Mesenchymal stem cell (in vitro differentiated cells and primary cell): Measurements from ENCODE around the gene MRPS12.

Experiments used
- DNase-seq: peaks from one replicate; pipeline ENCODE4 v3.0.0-alpha.2; 2013
- H2AFZ ChIP-seq: one replicate; pipeline ENCODE4 v1.6.1; 2013; ENCODE audit warnings: low read depth, mild to moderate bottlenecking, control low read depth, inconsistent platforms, low read length, moderate library complexity
- H2AK5ac ChIP-seq: 2 replicates; pipeline ENCODE4 v1.6.1; 2013; ENCODE audit warnings: low read length, moderate library complexity, mild to moderate bottlenecking, inconsistent platforms; ENCODE audit not compliant: severe bottlenecking
- H2BK120ac ChIP-seq: one replicate; pipeline ENCODE4 v1.6.1; 2013; ENCODE audit warnings: low read depth, mild to moderate bottlenecking, inconsistent platforms, low read length, moderate library complexity
- H2BK12ac ChIP-seq, 2 experiments: one replicate each; pipeline ENCODE4 v1.6.1; 2013; ENCODE audit warnings: inconsistent platforms in 2 of 2, low read length in 2 of 2, mild to moderate bottlenecking in 2 of 2, moderate library complexity in 2 of 2, control low read depth in 1 of 2
- H2BK15ac ChIP-seq: one replicate; pipeline ENCODE4 v1.6.1; 2013; ENCODE audit warnings: mild to moderate bottlenecking, low read depth, inconsistent platforms; ENCODE audit not compliant: poor library complexity, severe bottlenecking
- H2BK5ac ChIP-seq: 2 replicates; pipeline ENCODE4 v1.6.1; 2013; ENCODE audit warnings: low read depth, mild to moderate bottlenecking, low read length, control low read depth, inconsistent platforms; ENCODE audit not compliant: poor library complexity, severe bottlenecking
- H3K14ac ChIP-seq, 2 experiments: one replicate each; pipeline ENCODE4 v1.6.1; 2013; ENCODE audit warnings: inconsistent platforms in 2 of 2, low read length in 2 of 2, control low read depth in 1 of 2, mild to moderate bottlenecking in 1 of 2, moderate library complexity in 1 of 2
- H3K18ac ChIP-seq, 2 experiments: one replicate each; pipeline ENCODE4 v1.6.1; 2013; ENCODE audit warnings: inconsistent platforms in 2 of 2, low read length in 2 of 2, control low read depth in 1 of 2, low read depth in 1 of 2, mild to moderate bottlenecking in 1 of 2
- H3K23ac ChIP-seq, 2 experiments: one replicate each; pipeline ENCODE4 v1.6.1; 2013; ENCODE audit warnings: inconsistent platforms in 2 of 2, low read length in 2 of 2, mild to moderate bottlenecking in 2 of 2, moderate library complexity in 2 of 2, control low read depth in 1 of 2
- H3K27ac ChIP-seq: 2 replicates; pipeline ENCODE4 v1.5.1; 2013; ENCODE audit warnings: mild to moderate bottlenecking, moderate library complexity, low read length, control low read depth, inconsistent platforms; ENCODE audit not compliant: poor library complexity, severe bottlenecking
- H3K27me3 ChIP-seq, 2 experiments: 2 replicates each; pipeline versions ENCODE4 v1.6.1 to v1.7.0; 2013; ENCODE audit warnings: low read length in 2 of 2, mild to moderate bottlenecking in 2 of 2, moderate library complexity in 2 of 2, control low read depth in 1 of 2, inconsistent platforms in 1 of 2; ENCODE audit not compliant: control insufficient read depth in 1 of 2, insufficient read depth in 1 of 2
- H3K36me3 ChIP-seq, 2 experiments: 2 replicates each; pipeline versions ENCODE4 v1.6.1 to v1.7.0; 2013; ENCODE audit warnings: low read length in 2 of 2, control low read depth in 1 of 2, inconsistent platforms in 1 of 2, low read depth in 1 of 2, mild to moderate bottlenecking in 1 of 2; ENCODE audit not compliant: insufficient read depth in 2 of 2, control insufficient read depth in 1 of 2
- H3K4ac ChIP-seq, 2 experiments: one replicate each; pipeline ENCODE4 v1.6.1; 2013; ENCODE audit warnings: inconsistent platforms in 2 of 2, low read length in 2 of 2, mild to moderate bottlenecking in 2 of 2, moderate library complexity in 2 of 2, control low read depth in 1 of 2, low read depth in 1 of 2
- H3K4me1 ChIP-seq: 2 replicates; pipeline ENCODE4 v1.6.1; 2013; ENCODE audit warnings: low read depth, low read length, control low read depth; ENCODE audit not compliant: control insufficient read depth, insufficient read depth
- H3K4me2 ChIP-seq: 2 replicates; pipeline ENCODE4 v1.6.1; 2013; ENCODE audit warnings: low read length, mild to moderate bottlenecking, inconsistent platforms; ENCODE audit not compliant: poor library complexity, severe bottlenecking
- H3K4me3 ChIP-seq, 2 experiments: 2 replicates each; pipeline versions ENCODE4 v1.5.1 to v1.7.0; 2013; ENCODE audit warnings: low read length in 2 of 2, mild to moderate bottlenecking in 2 of 2, control low read depth in 1 of 2, low read depth in 1 of 2; ENCODE audit not compliant: insufficient read depth in 1 of 2
- H3K79me1 ChIP-seq: replicated peaks from 2 replicates; pipeline ENCODE4 v1.6.1; 2013; ENCODE audit warnings: mild to moderate bottlenecking, control low read depth, low read length, inconsistent platforms; ENCODE audit not compliant: poor library complexity, severe bottlenecking
- H3K9ac ChIP-seq: 2 replicates; pipeline ENCODE4 v1.7.0; 2013; ENCODE audit warnings: mild to moderate bottlenecking, low read length, moderate library complexity
- H3K9me3 ChIP-seq: 2 replicates; pipeline ENCODE4 v1.7.0; 2013; ENCODE audit warnings: mild to moderate bottlenecking, low read length; ENCODE audit not compliant: control insufficient read depth
- H4K8ac ChIP-seq: one replicate; pipeline ENCODE4 v1.6.1; 2013; ENCODE audit warnings: inconsistent platforms, mild to moderate bottlenecking, low read length, moderate library complexity
- H4K91ac ChIP-seq: one replicate; pipeline ENCODE4 v1.6.1; 2013; ENCODE audit warnings: mild to moderate bottlenecking, low read length, inconsistent platforms
- WGBS: methylation state at CpG from one replicate; pipeline ENCODE4 v1.1.7; 2013; ENCODE audit warnings: mixed read lengths; 5-methylcytosine and 5-hydroxymethylcytosine counted together

The MRPS12 gene

DNA sequence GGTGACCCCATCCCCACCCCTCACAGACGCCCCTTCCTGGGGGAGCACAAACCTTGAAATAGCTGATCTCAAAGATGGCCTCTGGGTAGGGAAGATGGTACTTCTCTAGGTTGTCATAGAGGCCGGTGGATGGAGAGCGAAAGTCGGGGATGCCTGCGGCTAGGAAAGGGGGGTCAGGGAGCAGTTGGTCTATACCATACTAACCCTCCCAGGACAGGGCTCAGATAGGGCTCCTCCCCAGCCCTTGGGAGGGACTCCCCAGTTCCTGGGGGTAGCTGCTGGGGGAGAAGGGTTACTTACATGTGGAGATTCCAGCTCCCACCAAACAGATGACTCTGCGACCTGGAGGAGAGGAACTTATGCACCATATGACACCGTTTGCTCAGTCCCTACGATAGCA lies 40.9 kb upstream of the MRPS12 start:
- Histone ChIP-seq H4K91ac (no peak overlapping the region), H3K4ac (no peak overlapping the region), H2AK5ac (no peak overlapping the region), H3K18ac (no peak overlapping the region), H2BK5ac (no peak overlapping the region), H3K9ac (no peak overlapping the region), H2BK15ac (no peak overlapping the region), H2AFZ (no peak overlapping the region), H3K23ac (no peak overlapping the region), H2BK120ac (no peak overlapping the region), H3K4me2 (no peak overlapping the region), H3K14ac (no peak overlapping the region), H3K27ac (no peak overlapping the region), H3K4me3 (no peak overlapping the region), H3K79me1 (peaks cover 5% of the 10 kb centered on the region), H4K8ac (no peak overlapping the region), H3K27me3 (no peaks in the 10 kb centered on the region), H3K4me1 (peaks cover 2% of the 10 kb centered on the region), H3K36me3 (peaks cover 41 to 53% of the 10 kb centered on the region in 2 experiments), H3K9me3 (no peaks in the 10 kb centered on the region), H2BK12ac (no peak overlapping the region)
- DNase-seq: no peak
- WGBS: 86% methylated on average over 3 of the region's 8 CpGs

DNA sequence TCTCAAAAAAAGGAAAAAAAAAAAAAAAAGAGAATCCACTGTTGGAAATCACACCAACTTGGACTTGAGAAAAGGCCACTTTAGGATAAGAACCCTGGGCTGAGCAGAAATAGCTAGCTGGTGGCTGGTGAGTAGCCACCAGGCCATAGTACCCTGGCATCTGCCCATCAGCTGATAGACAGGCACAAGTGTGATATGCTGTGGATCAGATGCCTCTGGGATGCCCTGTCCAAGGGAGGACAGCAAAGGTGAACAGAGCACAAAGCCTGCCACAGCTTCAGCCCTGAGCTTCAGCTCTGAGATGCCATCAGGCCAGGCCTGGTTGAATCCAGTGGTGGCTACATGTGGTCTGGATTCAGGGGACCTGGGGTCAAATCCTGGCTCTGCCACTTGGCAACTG lies 40.1 kb upstream of the MRPS12 start:
- no peaks in the 10 kb centered on the region for H3K27me3 ChIP-seq
- H4K8ac ChIP-seq: no peak overlapping the region
- H3K4me3 ChIP-seq: no peak overlapping the region
- H3K4me2 ChIP-seq: no peak overlapping the region
- no peak for DNase-seq
- peaks cover 41 to 57% of the 10 kb centered on the region in 2 experiments for H3K36me3 ChIP-seq
- no peak overlapping the region for H4K91ac ChIP-seq
- no peak overlapping the region for H2BK5ac ChIP-seq
- H3K18ac ChIP-seq: no peak overlapping the region
- H3K9ac ChIP-seq: no peak overlapping the region
- no peak overlapping the region for H2BK120ac ChIP-seq
- no peak overlapping the region for H2AFZ ChIP-seq
- H3K23ac ChIP-seq: no peak overlapping the region
- H3K27ac ChIP-seq: no peak overlapping the region
- H3K4ac ChIP-seq: no peak overlapping the region
- H2BK15ac ChIP-seq: no peak overlapping the region
- no peak overlapping the region for H2AK5ac ChIP-seq
- no peak overlapping the region for H2BK12ac ChIP-seq
- peaks cover 12% of the 10 kb centered on the region for H3K79me1 ChIP-seq
- no peaks in the 10 kb centered on the region for H3K9me3 ChIP-seq
- no peak overlapping the region for H3K14ac ChIP-seq
- H3K4me1 ChIP-seq: peaks cover 2% of the 10 kb centered on the region

- no peak overlapping the region for H2AK5ac ChIP-seq
- no peaks in the 10 kb centered on the region for H3K9me3 ChIP-seq
- H3K27ac ChIP-seq: no peak overlapping the region
- DNase-seq: no peak
- no peak overlapping the region for H4K91ac ChIP-seq
- no peak overlapping the region for H3K4me2 ChIP-seq
- WGBS: 91% methylated on average over 6 of the region's 6 CpGs
- no peak overlapping the region for H3K14ac ChIP-seq
- H3K27me3 ChIP-seq: no peaks in the 10 kb centered on the region
- H3K4me1 ChIP-seq: no peaks in the 10 kb centered on the region
- H3K18ac ChIP-seq: no peak overlapping the region
- no peak overlapping the region for H2BK12ac ChIP-seq
- H3K23ac ChIP-seq: no peak overlapping the region
- no peak overlapping the region for H4K8ac ChIP-seq
- no peak overlapping the region for H2AFZ ChIP-seq
- no peak overlapping the region for H2BK120ac ChIP-seq
- peaks cover 41 to 60% of the 10 kb centered on the region in 2 experiments for H3K36me3 ChIP-seq
- H3K4me3 ChIP-seq: no peak overlapping the region
- H2BK5ac ChIP-seq: no peak overlapping the region
- H3K4ac ChIP-seq: no peak overlapping the region
- H2BK15ac ChIP-seq: no peak overlapping the region
- H3K9ac ChIP-seq: no peak overlapping the region
- peaks cover 18% of the 10 kb centered on the region for H3K79me1 ChIP-seq
These were observed 39.0 kb upstream of the MRPS12 start for GRCh38 chr19:38891771-38892170.

DNA sequence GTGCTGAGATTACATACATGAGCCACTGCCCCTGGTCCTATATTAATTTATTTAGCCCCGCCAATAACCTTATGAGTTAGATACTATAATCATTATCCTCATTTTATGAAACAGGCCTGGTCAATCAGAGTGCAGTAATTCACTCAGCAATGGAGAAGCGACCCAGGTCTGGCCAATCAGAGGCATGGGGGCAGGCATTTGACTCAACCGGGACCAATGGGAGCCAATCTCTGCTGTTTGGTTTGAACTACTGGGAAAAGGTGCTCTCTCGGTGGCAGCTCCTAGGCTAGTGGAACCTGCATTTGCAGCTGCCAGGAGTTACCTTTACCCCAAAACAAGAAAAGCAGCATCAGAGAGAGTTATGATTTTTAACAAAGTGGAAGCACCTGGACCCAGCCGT lies 37.9 kb upstream of the MRPS12 start:
- Histone ChIP-seq H2AK5ac (no peak overlapping the region), H3K14ac (no peak overlapping the region), H3K36me3 (peaks cover 35 to 54% of the 10 kb centered on the region in 2 experiments), H3K4me1 (peaks cover 1% of the 10 kb centered on the region), H2BK5ac (no peak overlapping the region), H2BK15ac (no peak overlapping the region), H3K79me1 (peaks cover 25% of the 10 kb centered on the region), H2BK120ac (no peak overlapping the region), H4K8ac (no peak overlapping the region), H3K23ac (no peak overlapping the region), H3K4me2 (no peak overlapping the region), H3K9ac (no peak overlapping the region), H2AFZ (no peak overlapping the region), H3K9me3 (no peaks in the 10 kb centered on the region), H3K27me3 (no peaks in the 10 kb centered on the region), H3K18ac (no peak overlapping the region), H3K4ac (no peak overlapping the region), H4K91ac (no peak overlapping the region), H3K27ac (no peak overlapping the region), H2BK12ac (no peak overlapping the region), H3K4me3 (no peak overlapping the region)
- DNase-seq: no peak
- WGBS: 93% methylated on average over 5 of the region's 5 CpGs
